HepG2 (cell line): ENCODE results near the gene FAM43B. TPM values are rescaled to one million over a fixed set of nuclear protein-coding genes. Genes with fewer than 3 reads are reported as not detected.
A peak's percentile ranks its signal among the peaks of the same experiment; 100 is the strongest.

Source experiments
- CENPX ChIP-seq: sonication (generic); formaldehyde crosslinking; IDR thresholded peaks from 2 replicates; pipeline ENCODE4 v1.9.0; 2021; ENCODE audit warnings: mild to moderate bottlenecking, missing genetic modification reagents, moderate library complexity
- ETV5 ChIP-seq: IDR thresholded peaks from 2 replicates; pipeline ENCODE4 v1.6.1; 2018; ENCODE audit warnings: missing biosample characterization, missing genetic modification reagents, inconsistent platforms, borderline replicate concordance
- FOXO1 ChIP-seq: sonication (generic); formaldehyde crosslinking; IDR thresholded peaks from 2 replicates; pipeline ENCODE4 v1.4.0; 2020; ENCODE audit warnings: missing genetic modification reagents
- KDM2A ChIP-seq: sonication (generic); formaldehyde crosslinking; IDR thresholded peaks from 2 replicates; pipeline ENCODE4 v1.4.0; 2020; ENCODE audit warnings: low read depth, missing genetic modification reagents, borderline replicate concordance
- KLF12 ChIP-seq: sonication (generic); formaldehyde crosslinking; IDR thresholded peaks from 2 replicates; pipeline ENCODE4 v1.4.0; 2020; ENCODE audit warnings: missing genetic modification reagents, borderline replicate concordance
- MAF1 ChIP-seq: sonication (generic); formaldehyde crosslinking; IDR thresholded peaks from 2 replicates; pipeline ENCODE4 v1.5.0; 2020; ENCODE audit warnings: missing genetic modification reagents, borderline replicate concordance
- MATR3 ChIP-seq: sonication (generic); formaldehyde crosslinking; IDR thresholded peaks from 2 replicates; pipeline ENCODE4 v1.4.0; 2020; ENCODE audit warnings: missing genetic modification reagents
- MZF1 ChIP-seq: sonication (generic); formaldehyde crosslinking; IDR thresholded peaks from 2 replicates; pipeline ENCODE4 v1.8.1; 2023; ENCODE audit warnings: mild to moderate bottlenecking, missing genetic modification reagents, borderline replicate concordance
- NR2F2 ChIP-seq: IDR thresholded peaks from 2 replicates; pipeline ENCODE4 v1.6.1; 2012; ENCODE audit warnings: low read depth, inconsistent platforms, borderline replicate concordance
- PAF1 ChIP-seq: IDR thresholded peaks from 2 replicates; pipeline ENCODE4 v1.6.1; 2016; ENCODE audit warnings: missing genetic modification reagents, missing compliant biosample characterization
- SMAD3 ChIP-seq: sonication (generic); formaldehyde crosslinking; IDR thresholded peaks from 2 replicates; pipeline ENCODE4 v1.4.0; 2020; ENCODE audit warnings: missing genetic modification reagents
- SRSF9 ChIP-seq: fragments of 200-400 bp; formaldehyde crosslinking; IDR thresholded peaks from 2 replicates; pipeline ENCODE4 v1.6.1; 2018; ENCODE audit warnings: borderline replicate concordance, mild to moderate bottlenecking, low read depth, low read length; ENCODE audit not compliant: insufficient read depth, poor library complexity, severe bottlenecking
- THAP7 ChIP-seq: sonication (generic); formaldehyde crosslinking; IDR thresholded peaks from 2 replicates; pipeline ENCODE4 v1.8.1; 2023; ENCODE audit warnings: mild to moderate bottlenecking, missing genetic modification reagents
- XRCC5 ChIP-seq: fragments of 200-400 bp; formaldehyde crosslinking; optimal IDR thresholded peaks from 2 replicates; pipeline ENCODE3; 2017; ENCODE audit warnings: mild to moderate bottlenecking, low read length
- ZIK1 ChIP-seq: sonication (generic); formaldehyde crosslinking; IDR thresholded peaks from 2 replicates; pipeline ENCODE4 v1.5.0; 2020; ENCODE audit warnings: mild to moderate bottlenecking, low read depth, missing genetic modification reagents, borderline replicate concordance
- ZNF598 ChIP-seq: sonication (generic); formaldehyde crosslinking; IDR thresholded peaks from 2 replicates; pipeline ENCODE4 v1.5.1; 2020; ENCODE audit warnings: mild to moderate bottlenecking, missing genetic modification reagents, borderline replicate concordance
- ZNF703 ChIP-seq: sonication (generic); formaldehyde crosslinking; IDR thresholded peaks from 2 replicates; pipeline ENCODE4 v1.5.1; 2020; ENCODE audit warnings: missing genetic modification reagents, mild to moderate bottlenecking, moderate library complexity, borderline replicate concordance
- ZNF782 ChIP-seq: sonication (generic); formaldehyde crosslinking; IDR thresholded peaks from 2 replicates; pipeline ENCODE4 v1.4.0; 2020; ENCODE audit warnings: missing genetic modification reagents, mild to moderate bottlenecking, borderline replicate concordance
- ZSCAN31 ChIP-seq: sonication (generic); formaldehyde crosslinking; IDR thresholded peaks from 2 replicates; pipeline ENCODE4 v1.5.0; 2020; ENCODE audit warnings: low read depth, mild to moderate bottlenecking, missing genetic modification reagents
- polyA plus RNA-seq, 8 experiments: library from polyadenylated mRNA; depleted of rRNA in 3 of 8; stranded (reverse) in 7 of 8; unstranded in 1 of 8; fragments of >200 nt; fragmentation: Illumina TruSeq in 4 of 8; extraction: Trizol in 4 of 8; gene quantifications; 2 replicates each; pipeline versions ENCODE4 v1.2.1 to v1.2.3, GENCODE V29; 2011 to 2016; ENCODE audit warnings: low read depth in 4 of 8, missing spikeins in 1 of 8, mixed read lengths in 1 of 8; ENCODE audit not compliant: insufficient read depth in 1 of 8
- total RNA-seq, 5 experiments: library from RNA; depleted of rRNA; stranded (reverse); fragments of >200 nt; fragmentation: Illumina TruSeq; extraction: Trizol; gene quantifications; 2 replicates each; pipeline ENCODE4 v1.2.3, GENCODE V29; 2016; ENCODE audit warnings: low read depth in 1 of 5
- TF ChIP-seq, protein P1 (sequence below): sonication (generic); formaldehyde crosslinking; IDR thresholded peaks from 2 replicates; pipeline ENCODE4 v1.4.0; 2020; ENCODE audit warnings: missing genetic modification reagents, borderline replicate concordance
- TF ChIP-seq, protein P2 (sequence below): sonication (generic); formaldehyde crosslinking; IDR thresholded peaks from 2 replicates; pipeline ENCODE4 v1.4.0; 2020; ENCODE audit warnings: low read depth, missing genetic modification reagents

The FAM43B gene
- total and polyA plus RNA-seq, 2 of the 13 experiments (the other 11 are each of a cell fraction or from before 2014, with no cell fraction given): 0.63 to 3.7 TPM

DNA sequence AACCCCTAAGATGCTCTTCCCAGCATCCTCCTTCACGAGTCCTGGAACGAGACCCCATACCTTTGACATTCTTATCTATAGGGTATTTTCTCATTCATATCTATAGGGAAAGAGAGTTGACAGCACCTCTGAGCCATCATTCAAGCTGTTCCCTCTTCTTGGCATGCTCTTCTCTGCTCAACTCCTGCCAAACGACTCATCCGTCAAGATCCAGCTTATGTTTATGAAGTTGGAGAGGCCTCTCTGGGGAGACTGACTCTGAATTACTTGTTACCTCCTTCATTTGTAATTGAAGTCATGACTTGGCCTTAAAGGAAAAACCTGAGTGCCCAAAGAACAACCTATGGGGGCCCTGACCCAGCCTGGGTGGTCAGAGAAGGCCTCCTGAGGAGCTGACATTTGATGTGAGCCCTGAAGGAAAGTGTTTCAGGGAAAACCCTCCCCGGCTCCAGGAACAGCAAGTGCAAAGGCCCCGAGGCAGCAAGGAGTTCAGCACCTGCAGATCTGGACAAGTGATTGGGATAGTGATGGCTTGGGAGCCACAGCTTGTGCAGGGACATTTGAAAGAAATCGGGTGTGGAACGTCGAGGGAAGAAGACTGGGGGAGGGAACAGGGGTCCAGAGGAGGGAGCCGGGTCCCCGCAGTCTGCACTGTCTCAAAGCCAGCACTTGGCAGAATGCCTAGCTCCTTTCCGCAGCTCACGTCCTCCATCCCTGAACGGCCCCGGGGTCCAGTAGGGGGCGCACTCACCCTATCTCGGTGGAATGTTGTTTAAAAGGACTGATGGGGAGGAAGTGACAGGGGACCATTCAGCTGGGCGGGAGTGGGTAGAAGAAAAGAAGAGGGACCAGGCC lies 22.5 kb downstream of the FAM43B start (continued):
- TF ChIP-seq CENPX (CRISPR knock-in tag) (no peak), ZSCAN31 (no peak), KDM2A (CRISPR knock-in tag) (peak; percentile 70; the same call in 1 of the 2 replicates), NR2F2 (no peak), ZNF703 (CRISPR knock-in tag) (no peak), ZNF598 (CRISPR knock-in tag) (no peak), SMAD3 (CRISPR knock-in tag) (0 out of 2 replicates have a peak, but pooled peaks have one; percentile 27), ETV5 (CRISPR knock-in tag) (peak; percentile 39; the same call in 1 of the 2 replicates), ZNF782 (no peak), SRSF9 (no peak), MZF1 (no peak), ZIK1 (CRISPR knock-in tag) (no peak), FOXO1 (CRISPR knock-in tag) (peak; percentile 24; the same call in 1 of the 2 replicates), XRCC5 (peak; percentile 64), THAP7 (CRISPR knock-in tag) (no peak), KLF12 (CRISPR knock-in tag) (no peak), PAF1 (CRISPR knock-in tag) (no peak), MAF1 (CRISPR knock-in tag) (no peak), MATR3 (CRISPR knock-in tag) (no peak)
- TF ChIP-seq, protein P1, sequence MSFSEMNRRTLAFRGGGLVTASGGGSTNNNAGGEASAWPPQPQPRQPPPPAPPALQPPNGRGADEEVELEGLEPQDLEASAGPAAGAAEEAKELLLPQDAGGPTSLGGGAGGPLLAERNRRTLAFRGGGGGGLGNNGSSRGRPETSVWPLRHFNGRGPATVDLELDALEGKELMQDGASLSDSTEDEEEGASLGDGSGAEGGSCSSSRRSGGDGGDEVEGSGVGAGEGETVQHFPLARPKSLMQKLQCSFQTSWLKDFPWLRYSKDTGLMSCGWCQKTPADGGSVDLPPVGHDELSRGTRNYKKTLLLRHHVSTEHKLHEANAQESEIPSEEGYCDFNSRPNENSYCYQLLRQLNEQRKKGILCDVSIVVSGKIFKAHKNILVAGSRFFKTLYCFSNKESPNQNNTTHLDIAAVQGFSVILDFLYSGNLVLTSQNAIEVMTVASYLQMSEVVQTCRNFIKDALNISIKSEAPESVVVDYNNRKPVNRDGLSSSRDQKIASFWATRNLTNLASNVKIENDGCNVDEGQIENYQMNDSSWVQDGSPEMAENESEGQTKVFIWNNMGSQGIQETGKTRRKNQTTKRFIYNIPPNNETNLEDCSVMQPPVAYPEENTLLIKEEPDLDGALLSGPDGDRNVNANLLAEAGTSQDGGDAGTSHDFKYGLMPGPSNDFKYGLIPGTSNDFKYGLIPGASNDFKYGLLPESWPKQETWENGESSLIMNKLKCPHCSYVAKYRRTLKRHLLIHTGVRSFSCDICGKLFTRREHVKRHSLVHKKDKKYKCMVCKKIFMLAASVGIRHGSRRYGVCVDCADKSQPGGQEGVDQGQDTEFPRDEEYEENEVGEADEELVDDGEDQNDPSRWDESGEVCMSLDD: no peak
- TF ChIP-seq, protein P2, sequence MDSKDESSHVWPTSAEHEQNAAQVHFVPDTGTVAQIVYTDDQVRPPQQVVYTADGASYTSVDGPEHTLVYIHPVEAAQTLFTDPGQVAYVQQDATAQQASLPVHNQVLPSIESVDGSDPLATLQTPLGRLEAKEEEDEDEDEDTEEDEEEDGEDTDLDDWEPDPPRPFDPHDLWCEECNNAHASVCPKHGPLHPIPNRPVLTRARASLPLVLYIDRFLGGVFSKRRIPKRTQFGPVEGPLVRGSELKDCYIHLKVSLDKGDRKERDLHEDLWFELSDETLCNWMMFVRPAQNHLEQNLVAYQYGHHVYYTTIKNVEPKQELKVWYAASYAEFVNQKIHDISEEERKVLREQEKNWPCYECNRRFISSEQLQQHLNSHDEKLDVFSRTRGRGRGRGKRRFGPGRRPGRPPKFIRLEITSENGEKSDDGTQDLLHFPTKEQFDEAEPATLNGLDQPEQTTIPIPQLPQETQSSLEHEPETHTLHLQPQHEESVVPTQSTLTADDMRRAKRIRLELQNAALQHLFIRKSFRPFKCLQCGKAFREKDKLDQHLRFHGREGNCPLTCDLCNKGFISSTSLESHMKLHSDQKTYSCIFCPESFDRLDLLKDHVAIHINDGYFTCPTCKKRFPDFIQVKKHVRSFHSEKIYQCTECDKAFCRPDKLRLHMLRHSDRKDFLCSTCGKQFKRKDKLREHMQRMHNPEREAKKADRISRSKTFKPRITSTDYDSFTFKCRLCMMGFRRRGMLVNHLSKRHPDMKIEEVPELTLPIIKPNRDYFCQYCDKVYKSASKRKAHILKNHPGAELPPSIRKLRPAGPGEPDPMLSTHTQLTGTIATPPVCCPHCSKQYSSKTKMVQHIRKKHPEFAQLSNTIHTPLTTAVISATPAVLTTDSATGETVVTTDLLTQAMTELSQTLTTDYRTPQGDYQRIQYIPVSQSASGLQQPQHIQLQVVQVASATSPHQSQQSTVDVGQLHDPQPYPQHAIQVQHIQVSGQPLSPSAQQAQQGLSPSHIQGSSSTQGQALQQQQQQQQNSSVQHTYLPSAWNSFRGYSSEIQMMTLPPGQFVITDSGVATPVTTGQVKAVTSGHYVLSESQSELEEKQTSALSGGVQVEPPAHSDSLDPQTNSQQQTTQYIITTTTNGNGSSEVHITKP (CRISPR knock-in tag): no peak
